Upper lobe of left lung (tissue), 4 donors: ENCODE measurements around the gene DDX27.

Experiments
- EP300 ChIP-seq, 4 donors: sonication (generic); formaldehyde crosslinking; IDR thresholded peaks; one replicate each; pipeline ENCODE4 v1.5.1; 2017; ENCODE audit warnings: antibody characterized with exemption in 4 of 4, control low read depth in 2 of 4
- POLR2A ChIP-seq, 4 donors: fragments of 450-650 bp; IDR thresholded peaks; one replicate each; pipeline ENCODE4 v1.5.1; 2016 to 2017; ENCODE audit warnings: antibody characterized with exemption in 4 of 4, mild to moderate bottlenecking in 2 of 4
- POLR2AphosphoS5 ChIP-seq, 2 donors: sonication (generic); formaldehyde crosslinking; IDR thresholded peaks; one replicate each; pipeline ENCODE4 v1.5.1; 2017; ENCODE audit warnings: antibody characterized with exemption in 2 of 2
- TF ChIP-seq, protein P1 (sequence below), 6 experiments: fragments of 450-650 bp in 4 of 6; fragments of 200-600 bp in 2 of 6; sonication (generic) in 2 of 6; IDR thresholded peaks; one replicate each; pipeline ENCODE4 v1.5.1; 2016 to 2019; ENCODE audit warnings: antibody characterized with exemption in 6 of 6

DNA sequence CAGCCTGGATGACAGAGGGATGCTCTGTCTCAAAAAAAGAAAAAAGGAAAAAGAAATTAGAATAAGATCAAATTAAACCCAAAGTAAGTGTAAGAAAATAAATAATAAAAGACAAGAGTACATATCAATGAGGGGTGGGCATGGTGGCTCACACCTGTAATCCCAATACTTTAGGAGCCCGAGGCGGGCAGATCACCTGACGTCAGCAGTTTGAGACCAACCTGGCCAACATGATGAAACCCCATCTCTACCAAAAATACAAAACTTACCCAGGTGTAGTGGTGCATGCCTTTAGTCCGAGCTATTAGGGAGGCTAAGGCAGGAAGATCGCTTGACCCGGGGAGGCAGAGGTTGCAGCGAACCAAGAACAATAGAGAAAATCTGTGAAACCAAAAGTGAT, 16.2 kb upstream of the DDX27 start:
- TF ChIP-seq, protein P1, sequence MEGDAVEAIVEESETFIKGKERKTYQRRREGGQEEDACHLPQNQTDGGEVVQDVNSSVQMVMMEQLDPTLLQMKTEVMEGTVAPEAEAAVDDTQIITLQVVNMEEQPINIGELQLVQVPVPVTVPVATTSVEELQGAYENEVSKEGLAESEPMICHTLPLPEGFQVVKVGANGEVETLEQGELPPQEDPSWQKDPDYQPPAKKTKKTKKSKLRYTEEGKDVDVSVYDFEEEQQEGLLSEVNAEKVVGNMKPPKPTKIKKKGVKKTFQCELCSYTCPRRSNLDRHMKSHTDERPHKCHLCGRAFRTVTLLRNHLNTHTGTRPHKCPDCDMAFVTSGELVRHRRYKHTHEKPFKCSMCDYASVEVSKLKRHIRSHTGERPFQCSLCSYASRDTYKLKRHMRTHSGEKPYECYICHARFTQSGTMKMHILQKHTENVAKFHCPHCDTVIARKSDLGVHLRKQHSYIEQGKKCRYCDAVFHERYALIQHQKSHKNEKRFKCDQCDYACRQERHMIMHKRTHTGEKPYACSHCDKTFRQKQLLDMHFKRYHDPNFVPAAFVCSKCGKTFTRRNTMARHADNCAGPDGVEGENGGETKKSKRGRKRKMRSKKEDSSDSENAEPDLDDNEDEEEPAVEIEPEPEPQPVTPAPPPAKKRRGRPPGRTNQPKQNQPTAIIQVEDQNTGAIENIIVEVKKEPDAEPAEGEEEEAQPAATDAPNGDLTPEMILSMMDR (IDR thresholded peaks at IDR 0.05) = no peak
- TF ChIP-seq POLR2A (IDR thresholded peaks at IDR 0.05) = no peak
- no peak for TF ChIP-seq POLR2AphosphoS5 (IDR thresholded peaks at IDR 0.05)
- TF ChIP-seq EP300 (IDR thresholded peaks at IDR 0.05) = no peak
